ENCODE measurements around the gene ASXL1.
A peak's percentile ranks its signal among the peaks of the same experiment; 100 is the strongest.

The ASXL1 gene

GRCh38 chr20:32330555-32330897 lies 27.6 kb upstream of the ASXL1 start:
- TF ChIP-seq CTCF (IDR thresholded peaks at IDR 0.05): no peak

GRCh38 chr20:32332614-32333013 lies 25.5 kb upstream of the ASXL1 start:
- no peaks in the 10 kb centered on the region for H3K36me3 ChIP-seq (ENCODE audit: control insufficient read depth, insufficient read depth, low read length)
- H3K27me3 ChIP-seq (ENCODE audit: control insufficient read depth, insufficient read depth, low read length): no peaks in the 10 kb centered on the region
- H2AFZ ChIP-seq: no peak overlapping the region
- H3K4me3 ChIP-seq (ENCODE audit: low read depth, low read length): no peak overlapping the region
- H3K27ac ChIP-seq: no peak overlapping the region
- H3K4me2 ChIP-seq (ENCODE audit: low read length): no peak overlapping the region
- TF ChIP-seq CTCF (IDR thresholded peaks at IDR 0.05): no peak
- no peak overlapping the region for H3K9ac ChIP-seq
- no peaks in the 10 kb centered on the region for H3K79me2 ChIP-seq
- no peaks in the 10 kb centered on the region for H3K9me3 ChIP-seq (ENCODE audit: control insufficient read depth, low read length)
- H3K4me1 ChIP-seq: no peaks in the 10 kb centered on the region

More at GRCh38 chr20:32330555-32330897, 27.6 kb upstream of the ASXL1 start:
- no peaks in the 10 kb centered on the region for H3K9me3 ChIP-seq (ENCODE audit: control insufficient read depth, low read length)
- H3K27me3 ChIP-seq (ENCODE audit: control insufficient read depth, insufficient read depth, low read length): no peaks in the 10 kb centered on the region
- no peak overlapping the region for H3K27ac ChIP-seq
- H3K4me1 ChIP-seq: no peaks in the 10 kb centered on the region
- H2AFZ ChIP-seq: no peak overlapping the region
- no peaks in the 10 kb centered on the region for H3K36me3 ChIP-seq (ENCODE audit: control insufficient read depth, insufficient read depth, low read length)
- no peak overlapping the region for H3K4me2 ChIP-seq (ENCODE audit: low read length)
- H3K9ac ChIP-seq: no peak overlapping the region
- no peak overlapping the region for H3K4me3 ChIP-seq (ENCODE audit: low read depth, low read length)
- no peaks in the 10 kb centered on the region for H3K79me2 ChIP-seq

GRCh38 chr20:32333181-32333987 lies 24.7 kb upstream of the ASXL1 start:
- Histone ChIP-seq H2AFZ (no peak overlapping the region), H3K79me2 (no peaks in the 10 kb centered on the region), H3K36me3 (ENCODE audit: control insufficient read depth, insufficient read depth, low read length) (no peaks in the 10 kb centered on the region), H3K4me2 (ENCODE audit: low read length) (no peak overlapping the region), H3K27ac (peak overlapping the region; percentile 7), H3K4me3 (ENCODE audit: low read depth, low read length) (no peak overlapping the region), H3K27me3 (ENCODE audit: control insufficient read depth, insufficient read depth, low read length) (no peaks in the 10 kb centered on the region), H3K9ac (no peak overlapping the region), H3K4me1 (no peaks in the 10 kb centered on the region), H3K9me3 (ENCODE audit: control insufficient read depth, low read length) (no peaks in the 10 kb centered on the region)
- no peak for TF ChIP-seq CTCF (IDR thresholded peaks at IDR 0.05)

- no peak overlapping the region for H3K9ac ChIP-seq
- no peak for TF ChIP-seq CTCF (IDR thresholded peaks at IDR 0.05)
- peak overlapping the region; percentile 26 for H3K27ac ChIP-seq
Observed at GRCh38 chr20:32333988-32334885, 23.9 kb upstream of the ASXL1 start.

More at GRCh38 chr20:32333988-32334885, 23.9 kb upstream of the ASXL1 start:
- Histone ChIP-seq H3K27me3 (ENCODE audit: control insufficient read depth, insufficient read depth, low read length) (no peaks in the 10 kb centered on the region), H3K9me3 (ENCODE audit: control insufficient read depth, low read length) (no peaks in the 10 kb centered on the region), H3K4me3 (ENCODE audit: low read depth, low read length) (no peak overlapping the region), H3K4me2 (ENCODE audit: low read length) (no peak overlapping the region), H3K4me1 (no peaks in the 10 kb centered on the region), H2AFZ (no peak overlapping the region), H3K36me3 (ENCODE audit: control insufficient read depth, insufficient read depth, low read length) (no peaks in the 10 kb centered on the region), H3K79me2 (no peaks in the 10 kb centered on the region)

All from parathyroid adenoma (tissue), 2 donors.